ENCODE data around the gene STK39. TPM values are rescaled to one million over a fixed set of nuclear protein-coding genes. Genes with fewer than 3 reads are reported as not detected.

STK39 gene
- total and polyA plus RNA-seq, 2 donors (not counting 1 experiment from before 2014, with no cell fraction given): 2.3 to 14.6 TPM

- ChIA-PET POLR2A (no interaction called here), CTCF (no interaction called here)
- no peak overlapping the region for H2AFZ ChIP-seq (ENCODE audit: insufficient read depth, low read depth, low read length, poor library complexity, severe bottlenecking)
- H3K4me3 ChIP-seq (ENCODE audit: control extremely low read depth in 1 of 5, extremely low read depth in 1 of 5, insufficient read depth in 1 of 5, low read depth in 2 of 5, low read length in 4 of 5): no peak overlapping the region
- ATAC-seq (ENCODE audit: low read depth) (no peak), DNase-seq (no peak)
- H4K20me1 ChIP-seq (ENCODE audit: control insufficient read depth, insufficient read depth, low read length, poor library complexity, severe bottlenecking): no peaks in the 10 kb centered on the region
- 91% methylated on average over 8 of the region's 11 CpGs for WGBS (ENCODE audit: insufficient coverage)
- TF ChIP-seq EZH2 (IDR thresholded peaks at IDR 0.05; ENCODE audit: borderline replicate concordance, insufficient read depth, low read depth, low read length, poor library complexity, severe bottlenecking) (no peak), CTCF (IDR thresholded peaks at IDR 0.05) (no peak)
- Mint-ChIP-seq H3K27me3 (peaks cover 7% of the 10 kb centered on the region), H3K4me3 (no peak overlapping the region), H3K4me1 (no peaks in the 10 kb centered on the region), H3K27ac (no peak overlapping the region), H3K9me3 (ENCODE audit: insufficient read depth) (no peaks in the 10 kb centered on the region)
- H3K9me3 ChIP-seq (ENCODE audit: control extremely low read depth in 1 of 3, control insufficient read depth in 2 of 3, insufficient read depth in 1 of 3, low read length in 2 of 3): no peaks in the 10 kb centered on the region
- H3K9ac ChIP-seq (ENCODE audit: low read length): no peak overlapping the region
- H3K27ac ChIP-seq (ENCODE audit: low read length in 2 of 2): no peak overlapping the region
- H3K36me3 ChIP-seq (replicated peaks in 1 of 2; ENCODE audit: control extremely low read depth in 1 of 2, control insufficient read depth in 1 of 2, extremely low read depth in 1 of 2, insufficient read depth in 2 of 2, low read length in 1 of 2): no peaks in the 10 kb centered on the region
- intact Hi-C loops (cut with micrococcal nuclease): no loop called here
- H3K27me3 ChIP-seq (replicated peaks in 1 of 4; ENCODE audit: control extremely low read depth in 1 of 4, control insufficient read depth in 3 of 4, insufficient read depth in 4 of 4, low read length in 3 of 4): no peaks in the 10 kb centered on the region
- H3K4me2 ChIP-seq (replicated peaks; ENCODE audit: low read depth, low read length, poor library complexity, severe bottlenecking): no peak overlapping the region
- no peaks in the 10 kb centered on the region for H3K4me1 ChIP-seq (ENCODE audit: control insufficient read depth in 2 of 2, insufficient read depth in 2 of 2, low read length in 2 of 2)
- H3K79me2 ChIP-seq (ENCODE audit: control insufficient read depth, insufficient read depth, low read length): no peaks in the 10 kb centered on the region
Observed at GRCh38 chr2:167940734-167941507, 306.5 kb downstream of the STK39 start.

GRCh38 chr2:167940346-167940725 lies 307.1 kb downstream of the STK39 start:
- Histone ChIP-seq H3K36me3 (replicated peaks in 1 of 2; ENCODE audit: control extremely low read depth in 1 of 2, control insufficient read depth in 1 of 2, extremely low read depth in 1 of 2, insufficient read depth in 2 of 2, low read length in 1 of 2) (no peaks in the 10 kb centered on the region), H2AFZ (ENCODE audit: insufficient read depth, low read depth, low read length, poor library complexity, severe bottlenecking) (no peak overlapping the region), H3K79me2 (ENCODE audit: control insufficient read depth, insufficient read depth, low read length) (no peaks in the 10 kb centered on the region), H3K4me3 (ENCODE audit: control extremely low read depth in 1 of 5, extremely low read depth in 1 of 5, insufficient read depth in 1 of 5, low read depth in 2 of 5, low read length in 4 of 5) (no peak overlapping the region), H3K4me2 (replicated peaks; ENCODE audit: low read depth, low read length, poor library complexity, severe bottlenecking) (no peak overlapping the region), H3K27me3 (replicated peaks in 1 of 4; ENCODE audit: control extremely low read depth in 1 of 4, control insufficient read depth in 3 of 4, insufficient read depth in 4 of 4, low read length in 3 of 4) (no peaks in the 10 kb centered on the region), H3K9ac (ENCODE audit: low read length) (no peak overlapping the region), H3K4me1 (ENCODE audit: control insufficient read depth in 2 of 2, insufficient read depth in 2 of 2, low read length in 2 of 2) (no peaks in the 10 kb centered on the region), H4K20me1 (ENCODE audit: control insufficient read depth, insufficient read depth, low read length, poor library complexity, severe bottlenecking) (no peaks in the 10 kb centered on the region), H3K9me3 (ENCODE audit: control extremely low read depth in 1 of 3, control insufficient read depth in 2 of 3, insufficient read depth in 1 of 3, low read length in 2 of 3) (no peaks in the 10 kb centered on the region), H3K27ac (ENCODE audit: low read length in 2 of 2) (no peak overlapping the region)
- POLR2A ChIA-PET: no interaction called here
- no peak for TF ChIP-seq CTCF (IDR thresholded peaks at IDR 0.05)
- TF ChIP-seq EZH2 (IDR thresholded peaks at IDR 0.05; ENCODE audit: borderline replicate concordance, insufficient read depth, low read depth, low read length, poor library complexity, severe bottlenecking): no peak
- no peak overlapping the region for H3K27ac Mint-ChIP-seq
- no peak overlapping the region for H3K4me3 Mint-ChIP-seq
- no peaks in the 10 kb centered on the region for H3K4me1 Mint-ChIP-seq
- CTCF ChIA-PET: no interaction called here
- intact Hi-C loops (cut with micrococcal nuclease): no loop called here
- peaks cover 7% of the 10 kb centered on the region for H3K27me3 Mint-ChIP-seq
- DNase-seq: no peak
- WGBS (ENCODE audit: insufficient coverage): no CpG with 5 or more reads among the region's 3 CpGs
- ATAC-seq (ENCODE audit: low read depth): no peak
- no peaks in the 10 kb centered on the region for H3K9me3 Mint-ChIP-seq (ENCODE audit: insufficient read depth)

All from B cell (primary cell).